HG03457 (cell line): ENCODE results near the gene MSH3.
"Not testable (repeated sequence)": the region's sequence is repeated elsewhere in the genome, so short reads cannot be mapped to it uniquely, and the experiment has no call there.

ENCODE experiments used
- ATAC-seq: cut with Tn5 transposase; IDR thresholded peaks from one replicate; pipeline ENCODE4 v1.9.1; 2021; ENCODE audit warnings: moderate number of reproducible peaks; ENCODE audit not compliant: unreplicated experiment

MSH3 gene

DNA sequence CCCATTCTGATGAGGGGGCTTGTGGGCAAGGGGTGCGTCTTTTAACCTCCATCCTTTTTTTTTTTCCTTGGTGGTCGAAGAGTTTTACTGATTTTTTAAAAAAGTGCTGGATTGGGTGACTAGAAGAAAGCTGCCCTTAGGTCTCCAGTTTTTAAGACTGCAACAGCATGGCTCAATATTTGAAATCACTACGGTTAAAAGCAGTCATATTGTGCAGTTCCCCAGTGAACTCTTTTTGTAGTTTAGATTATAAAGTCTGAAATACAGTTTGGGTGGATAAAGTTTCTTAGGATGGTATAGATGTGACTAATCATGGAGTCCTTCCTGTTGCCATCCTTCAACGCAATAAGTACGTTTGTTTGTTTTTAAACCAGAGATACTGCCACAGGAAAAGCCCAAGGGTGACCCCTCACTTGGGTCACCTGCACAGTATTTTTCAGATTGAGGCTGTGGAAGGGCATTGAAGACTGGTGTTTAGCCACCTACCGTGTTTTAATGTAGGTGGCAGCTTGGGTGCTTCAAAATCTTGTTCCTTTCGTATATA lies 851 bp downstream of the MSH3 start:
- ATAC-seq = no peak

DNA sequence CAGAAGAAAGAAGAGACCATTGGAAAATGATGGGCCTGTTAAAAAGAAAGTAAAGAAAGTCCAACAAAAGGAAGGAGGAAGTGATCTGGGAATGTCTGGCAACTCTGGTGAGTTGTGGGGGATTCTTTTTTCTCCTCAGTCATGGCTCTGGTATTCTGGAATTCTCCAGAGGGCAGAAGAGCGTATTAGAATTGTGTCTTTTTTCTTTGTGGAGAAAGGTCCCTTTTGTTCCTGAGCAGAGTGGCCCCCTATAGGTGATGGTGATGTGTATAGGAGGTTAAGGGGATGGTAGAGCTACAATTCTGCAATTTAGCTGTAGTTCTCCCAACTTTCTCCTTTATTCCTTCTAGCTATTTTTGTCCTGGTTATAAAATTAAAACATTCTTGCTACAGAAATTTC lies 2.0 kb downstream of the MSH3 start:
- no peak for ATAC-seq

GRCh38 chr5:80659106-80659505 lies 4.7 kb downstream of the MSH3 start:
- no peak for ATAC-seq

DNA sequence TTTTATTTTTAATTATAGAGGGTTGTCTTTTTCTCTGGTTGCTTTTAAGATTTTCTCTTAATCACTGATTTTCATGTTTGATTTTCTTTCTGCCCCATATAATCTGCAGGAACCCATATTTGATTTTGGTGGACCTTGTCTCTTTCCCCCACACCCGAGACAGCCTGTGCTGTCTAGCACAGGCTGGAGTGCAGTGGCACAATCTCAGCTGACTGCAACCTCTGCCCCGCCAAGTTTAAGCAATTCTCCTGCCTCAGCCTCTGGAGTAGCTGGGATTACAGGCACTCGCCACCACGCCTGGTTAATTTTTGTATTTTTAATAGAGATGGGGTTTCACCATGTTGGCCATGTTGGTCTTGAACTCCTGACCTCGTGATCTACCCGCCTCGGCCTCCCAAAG lies 6.2 kb downstream of the MSH3 start:
- ATAC-seq = not testable (repeated sequence)

GRCh38 chr5:80662108-80662507 lies 7.7 kb downstream of the MSH3 start:
- no peak for ATAC-seq

GRCh38 chr5:80665057-80665456 lies 10.6 kb downstream of the MSH3 start:
- ATAC-seq = no peak

DNA sequence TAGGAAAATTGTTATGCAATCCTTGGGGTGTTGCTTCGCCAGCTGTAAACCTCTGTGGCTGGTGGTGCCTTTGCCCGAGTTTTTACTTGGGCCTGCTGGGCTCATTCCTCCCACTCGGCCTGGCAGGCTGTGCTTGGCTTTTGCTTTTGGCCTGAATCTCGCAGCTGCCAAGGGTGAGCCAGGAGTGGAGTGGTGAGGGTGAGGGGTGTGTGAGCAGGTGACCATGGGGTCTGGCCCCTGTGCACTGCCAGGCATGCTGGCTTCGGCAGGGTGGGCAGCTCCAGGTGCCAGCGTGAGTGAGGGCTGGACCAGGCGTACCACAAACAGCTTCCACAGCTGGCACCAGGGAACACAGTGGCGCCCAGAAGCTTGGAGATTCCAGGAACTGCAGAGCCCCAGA lies 12.9 kb downstream of the MSH3 start:
- no peak for ATAC-seq

GRCh38 chr5:80668016-80668969 lies 13.8 kb downstream of the MSH3 start:
- no peak for ATAC-seq

DNA sequence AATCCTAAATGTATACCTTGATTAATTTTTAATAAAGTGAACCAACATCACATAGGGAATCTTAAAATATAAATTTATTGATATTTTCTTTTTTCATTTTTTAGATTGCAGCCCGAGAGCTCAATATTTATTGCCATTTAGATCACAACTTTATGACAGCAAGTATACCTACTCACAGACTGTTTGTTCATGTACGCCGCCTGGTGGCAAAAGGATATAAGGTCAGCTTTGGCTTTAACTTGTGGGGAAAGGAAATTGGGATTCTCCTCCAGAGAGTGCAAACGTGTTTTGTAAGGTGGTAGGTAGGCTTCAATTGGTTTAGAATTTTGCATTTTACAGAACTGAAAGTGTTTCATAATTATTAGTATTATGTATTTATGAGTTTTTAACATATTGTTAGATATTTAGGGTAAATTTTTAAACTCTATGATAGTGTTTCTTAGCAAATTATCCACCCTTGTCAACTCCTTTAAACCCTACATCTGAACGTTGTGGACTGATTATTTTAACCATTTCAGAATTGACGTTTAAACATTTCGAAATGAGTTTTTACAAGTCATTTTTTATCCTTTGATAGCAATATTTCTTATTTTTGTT lies 17.8 kb downstream of the MSH3 start:
- ATAC-seq = no peak

GRCh38 chr5:80676706-80677105 lies 22.3 kb downstream of the MSH3 start:
- no peak for ATAC-seq

- no peak for ATAC-seq
These were observed 32.3 kb downstream of the MSH3 start for GRCh38 chr5:80686757-80687156.

- no peak for ATAC-seq
These were observed 34.4 kb downstream of the MSH3 start for GRCh38 chr5:80688648-80689420.

GRCh38 chr5:80689627-80690026 lies 35.2 kb downstream of the MSH3 start:
- ATAC-seq = no peak

DNA sequence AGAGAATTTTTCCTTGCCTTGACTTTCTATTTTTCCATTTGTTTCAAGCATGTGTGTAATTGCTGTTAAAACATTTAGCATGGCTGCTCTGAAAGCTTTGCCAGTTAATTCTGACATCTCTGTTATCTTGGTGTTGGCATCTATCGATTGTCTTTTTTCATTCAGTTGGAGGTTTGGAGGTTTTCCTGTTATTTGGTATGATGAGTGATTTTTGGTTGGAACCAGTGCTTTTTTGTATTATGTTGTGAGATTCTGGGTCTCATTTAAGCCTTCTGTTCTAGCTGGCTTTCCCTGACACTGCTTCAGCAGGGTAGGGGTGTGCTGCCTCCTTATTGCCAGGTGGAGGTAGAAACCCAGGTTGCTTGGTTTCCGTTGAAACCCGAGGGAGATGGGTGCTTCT lies 41.2 kb downstream of the MSH3 start:
- no peak for ATAC-seq

DNA sequence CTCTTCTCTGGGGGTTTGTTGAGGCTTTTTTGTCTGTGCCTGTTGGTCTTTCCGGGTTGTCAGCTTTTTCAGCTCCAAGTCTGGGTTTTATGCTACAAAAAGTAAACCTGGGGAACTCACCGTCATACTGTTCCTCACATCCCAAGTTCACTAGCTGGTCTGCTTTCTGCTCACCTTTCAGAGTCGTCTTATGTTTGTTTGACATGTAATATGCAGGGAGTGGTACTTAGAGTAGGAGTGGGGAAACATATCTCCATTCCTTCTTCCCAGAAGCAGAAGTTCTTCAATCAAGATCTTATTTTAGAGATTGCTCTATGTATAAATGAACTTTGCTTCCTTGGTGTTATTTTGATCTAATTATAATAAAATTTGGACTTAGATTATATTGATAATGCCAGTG lies 42.0 kb downstream of the MSH3 start:
- ATAC-seq = no peak

- ATAC-seq = no peak
These were observed 42.6 kb downstream of the MSH3 start for GRCh38 chr5:80697100-80697499.

- no peak for ATAC-seq
These were observed 43.9 kb downstream of the MSH3 start for GRCh38 chr5:80698369-80698768.

GRCh38 chr5:80701597-80701996 lies 47.1 kb downstream of the MSH3 start:
- no peak for ATAC-seq

DNA sequence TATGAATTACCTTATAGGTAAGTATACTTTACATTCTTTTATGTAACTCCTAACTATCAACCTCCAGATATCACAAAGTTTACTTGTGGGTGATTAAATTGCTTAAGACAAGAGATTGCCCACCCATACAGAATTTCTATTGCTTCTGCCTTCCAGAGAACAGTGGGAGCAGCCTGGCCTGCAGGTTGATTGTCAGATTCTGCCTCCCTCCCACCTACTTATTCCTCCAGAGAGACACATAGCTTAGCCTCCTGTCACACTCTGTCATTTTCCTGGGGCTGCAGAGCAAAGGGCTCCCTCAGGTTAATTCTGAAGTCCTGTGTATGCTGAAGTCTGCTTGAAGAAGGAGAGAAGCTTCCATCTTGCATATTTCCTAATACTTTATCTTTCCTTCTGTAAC lies 48.8 kb downstream of the MSH3 start:
- no peak for ATAC-seq

DNA sequence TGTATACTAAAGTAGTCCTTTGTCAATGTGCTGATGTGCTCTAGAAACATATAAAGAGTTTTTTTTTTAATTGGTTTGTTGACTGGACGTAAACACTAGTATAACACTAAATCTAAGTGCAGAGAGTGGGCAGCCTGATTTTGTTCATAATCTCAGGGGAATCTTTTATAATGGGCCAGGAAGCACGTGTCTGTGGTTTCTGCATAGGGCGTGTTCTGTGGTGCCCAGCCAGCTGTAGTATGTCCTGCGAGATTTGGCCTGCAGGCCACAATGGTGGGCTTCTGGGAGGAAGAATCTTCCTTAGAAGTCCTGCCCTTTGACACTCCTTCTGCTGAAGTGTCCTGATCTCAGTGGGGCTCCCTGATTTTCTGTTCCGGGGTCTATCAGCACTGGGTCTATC lies 49.3 kb downstream of the MSH3 start:
- no peak for ATAC-seq

DNA sequence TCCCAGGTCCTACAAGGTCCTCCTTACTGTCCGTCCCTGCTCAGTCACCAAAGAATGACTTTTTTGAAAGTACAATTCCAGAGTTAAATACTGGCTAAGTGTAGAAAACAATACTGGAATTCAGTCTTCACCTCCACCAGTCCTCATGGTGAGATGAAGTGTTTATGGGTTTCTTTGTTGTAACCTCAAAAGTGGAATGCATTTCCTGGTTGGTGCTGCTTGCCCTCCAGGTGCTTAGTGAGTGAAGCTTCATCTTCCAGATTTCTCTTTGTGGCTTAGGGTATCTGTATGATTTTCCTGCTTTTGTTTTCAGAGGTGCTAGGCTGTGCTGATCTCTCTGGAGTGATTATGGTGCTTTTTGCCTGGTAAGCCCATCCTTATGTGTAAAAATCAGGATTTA lies 49.8 kb downstream of the MSH3 start:
- ATAC-seq = no peak
